T-helper 2 cell treated with Interferon-gamma antibody and Interleukin-4, amounts not matched to agents 5 μg/mL and 100 μg/mL, for 36 hours (primary cell): ENCODE results near the gene MPST.
A peak's percentile ranks its signal among the peaks of the same experiment; 100 is the strongest.

Experiments
- DNase-seq: peaks from one replicate; pipeline ENCODE4 v3.0.0; 2021; ENCODE audit warnings: low spot score
- H3K27ac Mint-ChIP-seq: one replicate; pipeline ENCODE4 v1.8.0; 2021; ENCODE audit warnings: mild to moderate bottlenecking, mixed read lengths
- H3K27me3 Mint-ChIP-seq: one replicate; pipeline ENCODE4 v1.8.0; 2021; ENCODE audit warnings: low read depth, mixed read lengths
- H3K36me3 Mint-ChIP-seq: one replicate; pipeline ENCODE4 v1.8.0; 2021; ENCODE audit warnings: low read depth, mixed read lengths
- H3K4me1 Mint-ChIP-seq: one replicate; pipeline ENCODE4 v1.8.0; 2021; ENCODE audit warnings: low read depth, mixed read lengths
- H3K4me3 Mint-ChIP-seq: one replicate; pipeline ENCODE4 v1.8.0; 2022; ENCODE audit warnings: mild to moderate bottlenecking, moderate library complexity, mixed read lengths
- H3K9me3 Mint-ChIP-seq: one replicate; pipeline ENCODE4 v1.8.0; 2021; ENCODE audit warnings: mixed read lengths

Gene MPST

GRCh38 chr22:37036655-37037377 lies 17.3 kb downstream of the MPST start:
- H3K27me3 Mint-ChIP-seq, result peaks cover 9% of the 10 kb centered on the region
- DNase-seq, result no peak
- no peak overlapping the region for H3K4me3 Mint-ChIP-seq
- no peaks in the 10 kb centered on the region for H3K36me3 Mint-ChIP-seq
- no peak overlapping the region for H3K27ac Mint-ChIP-seq
- H3K4me1 Mint-ChIP-seq, result peaks cover 9% of the 10 kb centered on the region
- H3K9me3 Mint-ChIP-seq, result no peaks in the 10 kb centered on the region

GRCh38 chr22:37037669-37038068 lies 18.1 kb downstream of the MPST start:
- no peak for DNase-seq
- Mint-ChIP-seq H3K27me3 (peaks cover 9% of the 10 kb centered on the region), H3K4me3 (no peak overlapping the region), H3K4me1 (peaks cover 9% of the 10 kb centered on the region), H3K36me3 (no peaks in the 10 kb centered on the region), H3K27ac (no peak overlapping the region), H3K9me3 (no peaks in the 10 kb centered on the region)

DNA sequence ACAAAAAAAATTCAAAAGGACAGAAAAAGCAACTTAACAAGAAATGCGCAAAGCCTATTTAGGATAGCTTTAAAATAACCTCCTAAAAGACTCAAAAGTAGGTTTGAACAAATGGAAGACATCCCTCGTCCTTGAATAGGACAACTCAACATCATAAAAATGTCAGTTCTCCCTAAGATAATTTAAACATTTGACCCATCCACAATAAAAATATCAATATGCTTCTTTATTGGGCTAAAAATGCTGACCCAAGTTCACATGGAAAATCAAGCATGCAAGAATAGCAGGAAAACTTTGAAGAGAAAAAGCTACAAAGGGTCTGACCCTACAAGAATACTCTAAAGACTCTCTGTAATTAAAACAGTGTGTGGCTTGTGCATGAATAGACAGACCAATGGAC lies 19.9 kb downstream of the MPST start:
- H3K4me1 Mint-ChIP-seq, result peaks cover 12% of the 10 kb centered on the region
- no peaks in the 10 kb centered on the region for H3K9me3 Mint-ChIP-seq
- peaks cover 9% of the 10 kb centered on the region for H3K27me3 Mint-ChIP-seq
- H3K4me3 Mint-ChIP-seq, result no peak overlapping the region
- no peak overlapping the region for H3K27ac Mint-ChIP-seq
- no peak for DNase-seq
- no peaks in the 10 kb centered on the region for H3K36me3 Mint-ChIP-seq

DNA sequence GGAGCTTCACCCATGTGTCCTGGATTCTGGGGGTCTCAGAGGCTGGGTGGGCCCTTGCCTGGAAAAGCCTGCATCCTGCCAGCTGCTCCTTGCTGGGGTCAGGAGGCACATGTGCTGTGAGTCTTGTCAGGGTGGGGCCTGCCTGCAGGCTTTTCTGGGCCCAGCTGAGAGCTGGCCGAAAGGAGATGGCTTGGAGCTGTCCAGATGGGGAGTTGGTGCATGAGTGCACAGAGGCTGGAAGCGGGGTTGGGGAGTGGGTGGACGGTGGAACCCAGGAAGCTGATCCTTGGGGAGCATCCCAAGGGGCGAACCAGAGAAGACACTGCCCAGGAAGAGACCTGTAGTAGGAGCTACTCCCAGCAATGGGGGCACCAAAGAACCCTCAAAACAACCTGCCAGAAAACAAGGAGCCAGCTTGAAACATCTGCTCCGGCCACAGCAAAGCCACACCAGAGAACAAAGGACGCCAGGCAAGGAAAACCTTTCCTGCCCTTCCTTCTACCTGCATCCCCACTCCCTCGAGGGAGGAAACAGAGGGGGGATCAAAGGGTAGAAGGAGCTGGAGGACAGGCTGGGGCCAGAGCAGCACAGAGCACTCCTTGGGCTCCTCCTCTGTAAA lies 23.8 kb downstream of the MPST start:
- Mint-ChIP-seq H3K9me3 (no peaks in the 10 kb centered on the region), H3K27me3 (no peaks in the 10 kb centered on the region), H3K4me1 (peaks cover 14% of the 10 kb centered on the region), H3K4me3 (no peak overlapping the region), H3K36me3 (no peaks in the 10 kb centered on the region), H3K27ac (no peak overlapping the region)
- DNase-seq, result no peak

DNA sequence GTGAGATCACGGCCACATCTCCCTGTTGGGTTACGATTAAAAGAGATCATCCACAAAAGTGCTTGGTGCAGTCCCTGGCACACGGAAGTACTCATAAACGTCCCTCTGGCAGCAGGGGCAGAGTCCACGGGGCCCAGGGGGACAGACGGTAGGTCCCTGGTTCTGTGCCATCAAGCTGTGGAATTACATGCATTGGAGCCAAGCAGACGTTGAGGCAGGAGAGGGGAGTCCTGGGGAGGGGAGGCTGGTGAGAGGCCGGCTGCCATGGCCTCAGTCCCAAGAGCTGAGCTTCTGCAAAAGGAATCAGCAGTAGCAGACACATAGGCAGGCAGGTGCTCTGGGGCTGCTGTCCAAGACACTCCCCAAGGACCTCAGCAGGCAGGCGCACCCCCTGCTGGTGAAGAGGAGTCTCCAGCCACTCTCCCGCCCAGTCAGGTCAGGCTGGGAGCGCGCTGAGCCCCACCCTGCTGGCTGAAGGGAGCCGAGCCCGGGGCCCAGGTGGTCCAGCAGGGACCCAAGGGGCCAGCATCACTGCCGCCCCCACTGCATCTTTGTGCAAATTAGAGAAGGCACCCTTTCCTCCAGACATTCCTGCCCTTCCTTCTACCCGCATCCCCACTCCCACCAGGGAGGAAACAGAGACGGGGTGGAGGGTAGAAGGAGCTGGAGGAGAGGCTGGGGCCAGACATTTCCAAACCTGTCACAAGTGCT lies 24.4 kb downstream of the MPST start:
- Mint-ChIP-seq H3K36me3 (no peaks in the 10 kb centered on the region), H3K27ac (no peak overlapping the region), H3K27me3 (no peaks in the 10 kb centered on the region), H3K4me3 (no peak overlapping the region), H3K4me1 (peaks cover 14% of the 10 kb centered on the region), H3K9me3 (no peaks in the 10 kb centered on the region)
- DNase-seq, result peak; percentile 46

- H3K27ac Mint-ChIP-seq, result no peak overlapping the region
- no peaks in the 10 kb centered on the region for H3K36me3 Mint-ChIP-seq
- DNase-seq, result no peak
- no peaks in the 10 kb centered on the region for H3K27me3 Mint-ChIP-seq
- H3K4me1 Mint-ChIP-seq, result peaks cover 14% of the 10 kb centered on the region
- H3K4me3 Mint-ChIP-seq, result no peak overlapping the region
- H3K9me3 Mint-ChIP-seq, result no peaks in the 10 kb centered on the region
These were observed 25.4 kb downstream of the MPST start for GRCh38 chr22:37044634-37045625.

- Mint-ChIP-seq H3K9me3 (no peaks in the 10 kb centered on the region), H3K27me3 (no peaks in the 10 kb centered on the region), H3K36me3 (no peaks in the 10 kb centered on the region), H3K27ac (no peak overlapping the region), H3K4me3 (no peak overlapping the region), H3K4me1 (peaks cover 12% of the 10 kb centered on the region)
- DNase-seq, result no peak
These were observed 26.4 kb downstream of the MPST start for GRCh38 chr22:37045958-37046357.

- Mint-ChIP-seq H3K27ac (no peak overlapping the region), H3K27me3 (no peaks in the 10 kb centered on the region), H3K36me3 (no peaks in the 10 kb centered on the region), H3K4me3 (no peak overlapping the region), H3K4me1 (peaks cover 8% of the 10 kb centered on the region), H3K9me3 (no peaks in the 10 kb centered on the region)
- no peak for DNase-seq
These were observed 27.0 kb downstream of the MPST start for GRCh38 chr22:37046589-37046988.

GRCh38 chr22:37047006-37047405 lies 27.5 kb downstream of the MPST start:
- Mint-ChIP-seq H3K27me3 (no peaks in the 10 kb centered on the region), H3K27ac (no peak overlapping the region), H3K36me3 (no peaks in the 10 kb centered on the region), H3K4me3 (no peak overlapping the region), H3K4me1 (peaks cover 6% of the 10 kb centered on the region), H3K9me3 (no peaks in the 10 kb centered on the region)
- no peak for DNase-seq

DNA sequence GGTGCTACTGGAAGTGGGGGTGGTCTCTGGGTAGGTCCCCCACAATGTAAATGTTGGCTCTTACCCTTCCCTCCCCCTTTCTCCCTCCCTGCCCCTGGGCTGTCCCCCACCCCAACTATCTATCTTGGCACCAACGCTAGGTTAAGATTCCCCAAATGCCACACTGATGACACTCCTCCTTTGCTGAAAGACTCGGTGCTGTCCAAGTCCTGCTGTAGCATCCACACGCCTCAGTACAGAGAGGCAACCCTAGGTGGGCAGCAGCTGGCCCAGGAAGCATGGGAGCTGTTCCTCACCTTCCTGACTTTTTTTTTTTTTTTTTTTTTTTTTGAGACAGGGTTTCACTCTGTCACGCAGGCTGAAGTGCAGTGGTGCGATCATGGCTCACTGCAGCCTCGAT lies 28.6 kb downstream of the MPST start:
- H3K4me1 Mint-ChIP-seq, result peaks cover 12% of the 10 kb centered on the region
- no peak for DNase-seq
- no peaks in the 10 kb centered on the region for H3K36me3 Mint-ChIP-seq
- H3K27me3 Mint-ChIP-seq, result no peaks in the 10 kb centered on the region
- no peaks in the 10 kb centered on the region for H3K9me3 Mint-ChIP-seq
- no peak overlapping the region for H3K27ac Mint-ChIP-seq
- H3K4me3 Mint-ChIP-seq, result no peak overlapping the region

- Mint-ChIP-seq H3K4me3 (no peak overlapping the region), H3K27me3 (no peaks in the 10 kb centered on the region), H3K4me1 (peaks cover 9% of the 10 kb centered on the region), H3K27ac (no peak overlapping the region), H3K9me3 (no peaks in the 10 kb centered on the region), H3K36me3 (no peaks in the 10 kb centered on the region)
- DNase-seq, result no peak
These were observed 29.7 kb downstream of the MPST start for GRCh38 chr22:37049224-37049623.

- Mint-ChIP-seq H3K9me3 (no peaks in the 10 kb centered on the region), H3K27ac (no peak overlapping the region), H3K4me1 (peaks cover 9% of the 10 kb centered on the region), H3K36me3 (no peaks in the 10 kb centered on the region), H3K4me3 (peak overlapping the region; percentile 29), H3K27me3 (no peaks in the 10 kb centered on the region)
- no peak for DNase-seq
These were observed 31.4 kb downstream of the MPST start for GRCh38 chr22:37050913-37051312.

DNA sequence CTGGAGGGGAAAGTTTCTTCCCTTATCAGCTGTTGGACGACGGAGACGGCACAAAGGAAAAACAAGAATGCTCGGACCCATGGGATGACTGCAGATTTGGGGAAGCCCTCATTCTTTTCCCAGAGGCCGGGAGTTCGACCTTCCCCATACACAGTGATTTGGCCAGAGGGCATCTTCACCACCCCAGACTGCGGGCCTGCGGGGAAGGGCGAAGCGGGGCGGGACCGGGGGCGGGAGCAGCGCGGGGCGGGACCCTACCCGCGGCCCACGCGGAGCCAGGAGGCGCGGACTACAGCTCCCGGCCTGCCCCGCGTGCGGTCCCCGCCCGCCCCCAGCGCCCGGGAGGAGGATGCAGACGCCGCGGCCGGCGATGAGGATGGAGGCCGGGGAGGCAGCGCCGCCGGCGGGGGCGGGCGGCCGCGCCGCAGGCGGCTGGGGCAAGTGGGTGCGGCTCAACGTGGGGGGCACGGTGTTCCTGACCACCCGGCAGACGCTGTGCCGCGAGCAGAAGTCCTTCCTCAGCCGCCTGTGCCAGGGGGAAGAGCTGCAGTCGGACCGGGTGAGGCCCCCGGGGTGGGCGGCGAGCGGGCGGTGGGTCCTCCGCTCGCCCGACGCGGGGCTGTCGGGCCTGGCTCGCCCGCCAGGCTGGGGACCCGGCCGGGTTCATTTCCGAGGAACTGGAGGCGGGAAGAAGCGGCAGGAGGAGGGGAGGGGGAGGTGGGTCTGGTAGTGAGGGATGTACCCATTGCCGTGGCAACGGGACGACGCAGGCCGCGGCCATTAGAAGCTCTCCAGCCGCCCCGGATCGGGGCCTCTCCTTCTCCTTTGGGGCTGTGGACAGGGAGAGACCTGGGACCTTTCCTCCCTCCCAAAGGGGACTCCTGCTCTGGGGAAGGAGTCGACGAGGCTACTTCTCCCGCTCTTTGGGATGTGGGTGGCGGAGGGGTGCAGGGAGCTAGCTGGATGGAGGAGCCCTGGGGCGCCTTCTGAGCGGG lies 32.1 kb downstream of the MPST start, which contains the start of gene KCTD17:
Gene KCTD17, plus strand, starts transcription at position 352 of the 995 bp plus-strand sequence. Its CDS starts 19 bp downstream, at position 371.
- peak; percentile 82 for DNase-seq
- Mint-ChIP-seq H3K27me3 (no peaks in the 10 kb centered on the region), H3K9me3 (no peaks in the 10 kb centered on the region), H3K36me3 (no peaks in the 10 kb centered on the region), H3K27ac (peak within 1 kb of the TSS; percentile 63), H3K4me3 (peak within 1 kb of the TSS; percentile 87), H3K4me1 (peaks cover 8% of the 10 kb centered on the region)
